ENCODE measurements around the gene DPYSL5.

Gene DPYSL5

GRCh38 chr2:26978061-26978596 lies 130.2 kb downstream of the DPYSL5 start:
- no peak overlapping the region for H3K4me3 ChIP-seq (ENCODE audit: low read length, poor library complexity, severe bottlenecking)

GRCh38 chr2:26979741-26980140 lies 131.8 kb downstream of the DPYSL5 start:
- Histone ChIP-seq H3K4me2 (ENCODE audit: low read depth, low read length, poor library complexity, severe bottlenecking) (no peak overlapping the region), H3K9me2 (replicated peaks; ENCODE audit: low read depth, low read length) (no peaks in the 10 kb centered on the region), H3F3A (ENCODE audit: low read depth) (no peaks in the 10 kb centered on the region), H4K20me1 (ENCODE audit: insufficient read depth, low read length, poor library complexity, severe bottlenecking) (no peaks in the 10 kb centered on the region), H3K9me3 (ENCODE audit: insufficient read depth, low read depth, low read length) (no peaks in the 10 kb centered on the region), H3K4me1 (ENCODE audit: insufficient read depth, low read length, poor library complexity, severe bottlenecking) (no peaks in the 10 kb centered on the region), H3K27me3 (ENCODE audit: insufficient read depth, low read length, poor library complexity, severe bottlenecking) (no peaks in the 10 kb centered on the region), H3K9ac (ENCODE audit: low read depth, low read length, poor library complexity, severe bottlenecking) (no peak overlapping the region), H3K36me3 (ENCODE audit: insufficient read depth, low read length) (no peaks in the 10 kb centered on the region), H2AFZ (ENCODE audit: low read length) (no peak overlapping the region), H3K79me2 (ENCODE audit: insufficient read depth, low read length) (no peaks in the 10 kb centered on the region), H3K4me3 (ENCODE audit: low read length, poor library complexity, severe bottlenecking) (no peak overlapping the region)
- TF ChIP-seq CTCF (conservative IDR thresholded peaks at IDR 0.05; ENCODE audit: low read length) (no peak), EZH2phosphoT487 (IDR thresholded peaks at IDR 0.05; ENCODE audit: borderline replicate concordance) (no peak)

More at GRCh38 chr2:26978061-26978596, 130.2 kb downstream of the DPYSL5 start:
- H2AFZ ChIP-seq (ENCODE audit: low read length), result no peak overlapping the region
- no peak overlapping the region for H3K9ac ChIP-seq (ENCODE audit: low read depth, low read length, poor library complexity, severe bottlenecking)
- H4K20me1 ChIP-seq (ENCODE audit: insufficient read depth, low read length, poor library complexity, severe bottlenecking), result no peaks in the 10 kb centered on the region
- no peaks in the 10 kb centered on the region for H3K9me2 ChIP-seq (replicated peaks; ENCODE audit: low read depth, low read length)
- no peaks in the 10 kb centered on the region for H3F3A ChIP-seq (ENCODE audit: low read depth)
- H3K79me2 ChIP-seq (ENCODE audit: insufficient read depth, low read length), result no peaks in the 10 kb centered on the region
- no peaks in the 10 kb centered on the region for H3K36me3 ChIP-seq (ENCODE audit: insufficient read depth, low read length)
- no peaks in the 10 kb centered on the region for H3K27me3 ChIP-seq (ENCODE audit: insufficient read depth, low read length, poor library complexity, severe bottlenecking)
- no peak overlapping the region for H3K4me2 ChIP-seq (ENCODE audit: low read depth, low read length, poor library complexity, severe bottlenecking)
- TF ChIP-seq CTCF (conservative IDR thresholded peaks at IDR 0.05; ENCODE audit: low read length), result no peak
- no peak for TF ChIP-seq EZH2phosphoT487 (IDR thresholded peaks at IDR 0.05; ENCODE audit: borderline replicate concordance)
- H3K4me1 ChIP-seq (ENCODE audit: insufficient read depth, low read length, poor library complexity, severe bottlenecking), result no peaks in the 10 kb centered on the region
- no peaks in the 10 kb centered on the region for H3K9me3 ChIP-seq (ENCODE audit: insufficient read depth, low read depth, low read length)

- no peaks in the 10 kb centered on the region for H3K4me1 ChIP-seq (ENCODE audit: insufficient read depth, low read length, poor library complexity, severe bottlenecking)
- H4K20me1 ChIP-seq (ENCODE audit: insufficient read depth, low read length, poor library complexity, severe bottlenecking), result no peaks in the 10 kb centered on the region
- TF ChIP-seq CTCF (conservative IDR thresholded peaks at IDR 0.05; ENCODE audit: low read length) (no peak), EZH2phosphoT487 (IDR thresholded peaks at IDR 0.05; ENCODE audit: borderline replicate concordance) (no peak)
- H3K27me3 ChIP-seq (ENCODE audit: insufficient read depth, low read length, poor library complexity, severe bottlenecking), result no peaks in the 10 kb centered on the region
- no peak overlapping the region for H2AFZ ChIP-seq (ENCODE audit: low read length)
- H3K9me3 ChIP-seq (ENCODE audit: insufficient read depth, low read depth, low read length), result no peaks in the 10 kb centered on the region
- H3F3A ChIP-seq (ENCODE audit: low read depth), result no peaks in the 10 kb centered on the region
- no peak overlapping the region for H3K4me3 ChIP-seq (ENCODE audit: low read length, poor library complexity, severe bottlenecking)
- no peak overlapping the region for H3K9ac ChIP-seq (ENCODE audit: low read depth, low read length, poor library complexity, severe bottlenecking)
- no peaks in the 10 kb centered on the region for H3K79me2 ChIP-seq (ENCODE audit: insufficient read depth, low read length)
- no peak overlapping the region for H3K4me2 ChIP-seq (ENCODE audit: low read depth, low read length, poor library complexity, severe bottlenecking)
- no peaks in the 10 kb centered on the region for H3K9me2 ChIP-seq (replicated peaks; ENCODE audit: low read depth, low read length)
- H3K36me3 ChIP-seq (ENCODE audit: insufficient read depth, low read length), result no peaks in the 10 kb centered on the region
Observed at GRCh38 chr2:26980971-26981370, 133.0 kb downstream of the DPYSL5 start.
